Measurements from ENCODE around the gene BCL2L12. TPM values are rescaled to one million over a fixed set of nuclear protein-coding genes. Genes with fewer than 3 reads are reported as not detected.

The BCL2L12 gene
- total RNA-seq, 1 donor: 5.1 TPM

- Histone ChIP-seq H3K27ac (ENCODE audit: low read depth, low read length) (peak within 1 kb of the TSS; percentile 100), H4K20me1 (ENCODE audit: insufficient read depth, low read length) (peaks cover 35% of the 10 kb centered on the region), H3K4me2 (ENCODE audit: insufficient read depth, low read length) (peak within 1 kb of the TSS; percentile 100), H3K27me3 (ENCODE audit: insufficient read depth, low read length) (no peaks in the 10 kb centered on the region), H3K36me3 (ENCODE audit: insufficient read depth, low read length) (peaks cover 8% of the 10 kb centered on the region), H2AFZ (ENCODE audit: low read length) (peak within 1 kb of the TSS; percentile 100), H3K4me3 (ENCODE audit: insufficient read depth, low read length) (peak within 1 kb of the TSS; percentile 99), H3K9me3 (ENCODE audit: low read depth, low read length) (no peaks in the 10 kb centered on the region), H3K4me1 (ENCODE audit: insufficient read depth, low read length) (peaks cover 22% of the 10 kb centered on the region), H3K79me2 (ENCODE audit: insufficient read depth, low read length) (peaks cover 45% of the 10 kb centered on the region)
- TF ChIP-seq CTCF (IDR thresholded peaks at IDR 0.05; ENCODE audit: extremely low read depth, low read depth, low read length): no peak
- peak; percentile 93 for DNase-seq (ENCODE audit: insufficient read length, low spot score, missing footprints)
These were observed 11.6 kb downstream of the BCL2L12 start, which contains the start of gene PRMT1 for GRCh38 chr19:49677231-49677900. PRMT1 (plus strand) TSS chr19:49677271; CDS start chr19:49677281, 10 bp downstream.

- Histone ChIP-seq H3K4me2 (ENCODE audit: insufficient read depth, low read length) (peak overlapping the region; percentile 92), H3K4me3 (ENCODE audit: insufficient read depth, low read length) (peak overlapping the region; percentile 99), H3K27me3 (ENCODE audit: insufficient read depth, low read length) (no peaks in the 10 kb centered on the region), H3K9me3 (ENCODE audit: low read depth, low read length) (no peaks in the 10 kb centered on the region), H3K27ac (ENCODE audit: low read depth, low read length) (peak overlapping the region; percentile 64), H3K4me1 (ENCODE audit: insufficient read depth, low read length) (peaks cover 25% of the 10 kb centered on the region), H3K36me3 (ENCODE audit: insufficient read depth, low read length) (peaks cover 14% of the 10 kb centered on the region), H4K20me1 (ENCODE audit: insufficient read depth, low read length) (peaks cover 37% of the 10 kb centered on the region), H2AFZ (ENCODE audit: low read length) (no peak overlapping the region), H3K79me2 (ENCODE audit: insufficient read depth, low read length) (peaks cover 45% of the 10 kb centered on the region)
- TF ChIP-seq CTCF (IDR thresholded peaks at IDR 0.05; ENCODE audit: extremely low read depth, low read depth, low read length): peak; percentile 76
- peak; percentile 92 for DNase-seq (ENCODE audit: insufficient read length, low spot score, missing footprints)
These were observed 12.4 kb downstream of the BCL2L12 start for GRCh38 chr19:49677901-49678674.

DNA sequence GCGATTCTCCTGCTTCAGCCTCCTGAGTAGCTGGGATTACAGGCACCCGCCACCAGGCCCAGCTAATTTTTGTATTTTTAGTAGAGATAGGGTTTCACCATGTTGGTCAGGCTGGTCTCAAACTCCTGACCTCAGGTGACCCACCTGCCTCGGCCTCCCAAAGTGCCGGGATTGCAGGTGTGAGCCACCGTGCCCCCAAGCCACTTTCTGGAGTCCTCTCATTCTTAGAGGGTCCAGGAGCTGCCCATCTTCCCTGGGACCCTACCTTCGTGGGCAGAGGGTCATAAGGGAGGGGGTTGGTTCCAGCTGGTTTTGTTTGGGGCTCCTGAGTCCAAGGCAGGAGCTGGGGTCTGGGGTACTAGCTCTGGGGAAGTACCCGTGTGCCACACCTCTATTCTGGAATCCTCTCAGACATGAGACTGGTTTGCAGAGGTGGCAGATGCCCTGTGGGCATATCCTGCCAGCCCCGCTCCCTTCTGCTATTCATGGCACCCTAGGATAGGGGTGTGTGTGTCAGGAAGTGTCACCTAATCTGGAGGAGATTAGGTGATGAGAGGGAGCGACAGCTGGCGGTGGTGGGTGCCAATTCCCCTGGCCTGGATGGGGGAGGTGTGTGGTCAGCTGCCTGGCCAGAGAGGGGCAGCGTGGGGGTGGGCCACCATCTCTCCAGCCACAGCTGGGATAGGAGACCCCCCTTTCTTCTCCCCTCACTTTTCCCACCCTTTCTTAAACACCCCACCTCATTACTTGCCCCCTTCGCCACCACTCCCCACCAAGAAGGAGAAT is 13.4 kb downstream of the BCL2L12 start:
- Histone ChIP-seq H3K4me2 (ENCODE audit: insufficient read depth, low read length) (no peak overlapping the region), H3K4me3 (ENCODE audit: insufficient read depth, low read length) (no peak overlapping the region), H3K36me3 (ENCODE audit: insufficient read depth, low read length) (peaks cover 23% of the 10 kb centered on the region), H3K4me1 (ENCODE audit: insufficient read depth, low read length) (peaks cover 25% of the 10 kb centered on the region), H4K20me1 (ENCODE audit: insufficient read depth, low read length) (peaks cover 37% of the 10 kb centered on the region), H3K9me3 (ENCODE audit: low read depth, low read length) (no peaks in the 10 kb centered on the region), H3K27me3 (ENCODE audit: insufficient read depth, low read length) (no peaks in the 10 kb centered on the region), H3K79me2 (ENCODE audit: insufficient read depth, low read length) (peaks cover 49% of the 10 kb centered on the region), H2AFZ (ENCODE audit: low read length) (no peak overlapping the region), H3K27ac (ENCODE audit: low read depth, low read length) (no peak overlapping the region)
- no peak for TF ChIP-seq CTCF (IDR thresholded peaks at IDR 0.05; ENCODE audit: extremely low read depth, low read depth, low read length)
- DNase-seq (ENCODE audit: insufficient read length, low spot score, missing footprints): peak; percentile 79
